ENCODE results near the gene RNU5D-1.
"Not testable (repeated sequence)": the region's sequence is repeated elsewhere in the genome, so short reads cannot be mapped to it uniquely, and the experiment has no call there.

RNU5D-1 gene

GRCh38 chr1:44705938-44706337, 25.0 kb downstream of the RNU5D-1 start:
- H3K9me3 ChIP-seq = no peaks in the 10 kb centered on the region
- no peak overlapping the region for H3K4me3 ChIP-seq (ENCODE audit: low read depth in 1 of 2, low read length in 1 of 2)
- no peaks in the 10 kb centered on the region for H3K36me3 ChIP-seq
- H3K27me3 ChIP-seq = no peaks in the 10 kb centered on the region
- no peak overlapping the region for H3K27ac ChIP-seq
- TF ChIP-seq CTCF (IDR thresholded peaks at IDR 0.05) = no peak
- H3K4me1 ChIP-seq (ENCODE audit: control insufficient read depth in 1 of 2, insufficient read depth in 1 of 2, low read depth in 1 of 2, low read length in 1 of 2) = peaks cover 4 to 5% of the 10 kb centered on the region in 2 experiments

- Histone ChIP-seq H3K27me3 (no peaks in the 10 kb centered on the region), H3K4me1 (ENCODE audit: control insufficient read depth in 1 of 2, insufficient read depth in 1 of 2, low read depth in 1 of 2, low read length in 1 of 2) (peaks cover 4 to 5% of the 10 kb centered on the region in 2 experiments), H3K9me3 (no peaks in the 10 kb centered on the region), H3K4me3 (ENCODE audit: low read depth in 1 of 2, low read length in 1 of 2) (no peak overlapping the region), H3K36me3 (no peaks in the 10 kb centered on the region), H3K27ac (no peak overlapping the region)
- TF ChIP-seq CTCF (IDR thresholded peaks at IDR 0.05) = no peak
Measured at GRCh38 chr1:44705470-44705869, 25.5 kb downstream of the RNU5D-1 start.

- Histone ChIP-seq H3K4me1 (ENCODE audit: control insufficient read depth in 1 of 2, insufficient read depth in 1 of 2, low read depth in 1 of 2, low read length in 1 of 2) (peaks cover 9% of the 10 kb centered on the region in 2 experiments), H3K27me3 (no peaks in the 10 kb centered on the region), H3K27ac (no peak overlapping the region), H3K36me3 (no peaks in the 10 kb centered on the region), H3K4me3 (ENCODE audit: low read depth in 1 of 2, low read length in 1 of 2) (no peak overlapping the region), H3K9me3 (no peaks in the 10 kb centered on the region)
- TF ChIP-seq CTCF (IDR thresholded peaks at IDR 0.05) = no peak
Measured at GRCh38 chr1:44701141-44701573, 29.8 kb downstream of the RNU5D-1 start.

- Histone ChIP-seq H3K4me1 (ENCODE audit: control insufficient read depth in 1 of 2, insufficient read depth in 1 of 2, low read depth in 1 of 2, low read length in 1 of 2) (peaks cover 9% of the 10 kb centered on the region in 2 experiments), H3K9me3 (no peaks in the 10 kb centered on the region), H3K36me3 (no peaks in the 10 kb centered on the region), H3K27ac (no peak overlapping the region), H3K4me3 (ENCODE audit: low read depth in 1 of 2, low read length in 1 of 2) (no peak overlapping the region), H3K27me3 (no peaks in the 10 kb centered on the region)
- no peak for TF ChIP-seq CTCF (IDR thresholded peaks at IDR 0.05)
Measured at GRCh38 chr1:44700573-44700972, 30.4 kb downstream of the RNU5D-1 start.

GRCh38 chr1:44699375-44699774, 31.6 kb downstream of the RNU5D-1 start:
- not testable (repeated sequence) for H3K4me1 ChIP-seq (ENCODE audit: control insufficient read depth in 1 of 2, insufficient read depth in 1 of 2, low read depth in 1 of 2, low read length in 1 of 2); H3K9me3 ChIP-seq; H3K27me3 ChIP-seq; H3K4me3 ChIP-seq (ENCODE audit: low read depth in 1 of 2, low read length in 1 of 2); H3K36me3 ChIP-seq; H3K27ac ChIP-seq

- no peaks in the 10 kb centered on the region for H3K36me3 ChIP-seq
- no peak for TF ChIP-seq CTCF (IDR thresholded peaks at IDR 0.05)
- peak overlapping the region; percentile 27 for H3K27ac ChIP-seq
- H3K4me1 ChIP-seq (ENCODE audit: control insufficient read depth in 1 of 2, insufficient read depth in 1 of 2, low read depth in 1 of 2, low read length in 1 of 2) = peaks cover 15 to 19% of the 10 kb centered on the region in 2 experiments
- no peaks in the 10 kb centered on the region for H3K27me3 ChIP-seq
- no peak overlapping the region for H3K4me3 ChIP-seq (ENCODE audit: low read depth in 1 of 2, low read length in 1 of 2)
- no peaks in the 10 kb centered on the region for H3K9me3 ChIP-seq
Measured at GRCh38 chr1:44698138-44698537, 32.8 kb downstream of the RNU5D-1 start.

Data from neutrophil (primary cell).